Testis (tissue), 2 donors: ENCODE measurements around the gene CCDC39.

Experiments
- POLR2A ChIP-seq: fragments of 450-650 bp; IDR thresholded peaks from one replicate; pipeline ENCODE4 v1.6.1; 2017; ENCODE audit warnings: antibody characterized with exemption, mild to moderate bottlenecking, moderate library complexity
- TF ChIP-seq, protein P1 (sequence below), 3 experiments: fragments of 450-650 bp in 2 of 3; fragments of 200-600 bp in 1 of 3; sonication (generic) in 1 of 3; IDR thresholded peaks; one replicate each; pipeline ENCODE4 v1.5.1; 2016 to 2019; ENCODE audit warnings: antibody characterized with exemption in 3 of 3, mild to moderate bottlenecking in 2 of 3, moderate library complexity in 1 of 3

DNA sequence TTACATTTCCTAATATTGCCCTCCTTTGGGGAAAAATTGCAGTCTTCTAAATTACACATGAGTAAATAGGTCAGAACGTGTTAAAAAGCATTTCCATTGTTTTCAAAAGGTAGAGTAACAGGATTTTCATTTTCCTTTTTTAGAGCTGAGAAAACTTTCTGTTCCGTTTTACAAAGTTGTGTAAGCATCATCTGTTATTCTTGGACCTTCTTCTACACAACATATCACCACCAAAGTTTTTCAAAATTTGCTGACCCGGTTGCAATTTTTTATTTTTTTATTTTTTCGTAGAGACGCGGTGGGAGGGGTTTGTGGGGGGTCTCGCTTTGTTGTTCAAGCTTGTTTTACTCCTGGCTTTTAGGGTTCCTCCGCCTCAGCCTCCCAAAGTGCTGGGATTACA, 1.1 kb downstream of the CCDC39 start:
- TF ChIP-seq, protein P1, sequence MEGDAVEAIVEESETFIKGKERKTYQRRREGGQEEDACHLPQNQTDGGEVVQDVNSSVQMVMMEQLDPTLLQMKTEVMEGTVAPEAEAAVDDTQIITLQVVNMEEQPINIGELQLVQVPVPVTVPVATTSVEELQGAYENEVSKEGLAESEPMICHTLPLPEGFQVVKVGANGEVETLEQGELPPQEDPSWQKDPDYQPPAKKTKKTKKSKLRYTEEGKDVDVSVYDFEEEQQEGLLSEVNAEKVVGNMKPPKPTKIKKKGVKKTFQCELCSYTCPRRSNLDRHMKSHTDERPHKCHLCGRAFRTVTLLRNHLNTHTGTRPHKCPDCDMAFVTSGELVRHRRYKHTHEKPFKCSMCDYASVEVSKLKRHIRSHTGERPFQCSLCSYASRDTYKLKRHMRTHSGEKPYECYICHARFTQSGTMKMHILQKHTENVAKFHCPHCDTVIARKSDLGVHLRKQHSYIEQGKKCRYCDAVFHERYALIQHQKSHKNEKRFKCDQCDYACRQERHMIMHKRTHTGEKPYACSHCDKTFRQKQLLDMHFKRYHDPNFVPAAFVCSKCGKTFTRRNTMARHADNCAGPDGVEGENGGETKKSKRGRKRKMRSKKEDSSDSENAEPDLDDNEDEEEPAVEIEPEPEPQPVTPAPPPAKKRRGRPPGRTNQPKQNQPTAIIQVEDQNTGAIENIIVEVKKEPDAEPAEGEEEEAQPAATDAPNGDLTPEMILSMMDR (IDR thresholded peaks at IDR 0.05): no peak
- no peak for TF ChIP-seq POLR2A
